ENCODE data around the gene LRRC17. TPM values are rescaled to one million over a fixed set of nuclear protein-coding genes. Genes with fewer than 3 reads are reported as not detected.

Gene LRRC17
- 1.3 and 2.3 TPM in 2 replicates for total RNA-seq
- long read RNA-seq, partial matches to known transcripts = 0 of 2 reads
- long read RNA-seq, other reads (novel, unspliced or antisense) = 0 of 2 reads

- Mint-ChIP-seq H3K27ac (no peak within 1 kb of the TSS), H3K9me3 (ENCODE audit: low read depth) (no peaks in the 10 kb centered on the region), H3K27me3 (no peaks in the 10 kb centered on the region), H3K4me3 (ENCODE audit: low read depth) (no peak within 1 kb of the TSS), H3K4me1 (ENCODE audit: low read depth) (no peaks in the 10 kb centered on the region), H3K36me3 (ENCODE audit: insufficient read depth) (peaks cover 5% of the 10 kb centered on the region)
- DNase-seq (ENCODE audit: low spot score, unreplicated experiment) = no peak
- no peak for TF ChIP-seq CTCF (IDR thresholded peaks at IDR 0.05; ENCODE audit: unreplicated experiment)
Observed at GRCh38 chr7:102912742-102913141, at the start of gene LRRC17. Gene LRRC17, plus strand, starts transcription at chr7:102913000. Its CDS starts 20,914 bp downstream, at chr7:102933914.

GRCh38 chr7:102864958-102865357, 47.8 kb upstream of the LRRC17 start:
- no peak overlapping the region for H3K27ac Mint-ChIP-seq
- no peak for TF ChIP-seq CTCF (IDR thresholded peaks at IDR 0.05; ENCODE audit: unreplicated experiment)
- H3K4me3 Mint-ChIP-seq (ENCODE audit: low read depth) = no peak overlapping the region
- H3K4me1 Mint-ChIP-seq (ENCODE audit: low read depth) = peaks cover 2% of the 10 kb centered on the region
- DNase-seq (ENCODE audit: low spot score, unreplicated experiment) = no peak
- no peaks in the 10 kb centered on the region for H3K9me3 Mint-ChIP-seq (ENCODE audit: low read depth)
- H3K36me3 Mint-ChIP-seq (ENCODE audit: insufficient read depth) = peaks cover 2% of the 10 kb centered on the region
- no peaks in the 10 kb centered on the region for H3K27me3 Mint-ChIP-seq

- Mint-ChIP-seq H3K36me3 (ENCODE audit: insufficient read depth) (peaks cover 3% of the 10 kb centered on the region), H3K27ac (no peak overlapping the region), H3K4me3 (ENCODE audit: low read depth) (no peak overlapping the region), H3K4me1 (ENCODE audit: low read depth) (peaks cover 2% of the 10 kb centered on the region), H3K9me3 (ENCODE audit: low read depth) (no peaks in the 10 kb centered on the region), H3K27me3 (no peaks in the 10 kb centered on the region)
- DNase-seq (ENCODE audit: low spot score, unreplicated experiment) = no peak
- TF ChIP-seq CTCF (IDR thresholded peaks at IDR 0.05; ENCODE audit: unreplicated experiment) = no peak
Observed at GRCh38 chr7:102866535-102867215, 46.1 kb upstream of the LRRC17 start.

- no peak for TF ChIP-seq CTCF (IDR thresholded peaks at IDR 0.05; ENCODE audit: unreplicated experiment)
- DNase-seq (ENCODE audit: low spot score, unreplicated experiment) = no peak
- H3K36me3 Mint-ChIP-seq (ENCODE audit: insufficient read depth) = peaks cover 3% of the 10 kb centered on the region
- H3K27me3 Mint-ChIP-seq = no peaks in the 10 kb centered on the region
- H3K9me3 Mint-ChIP-seq (ENCODE audit: low read depth) = no peaks in the 10 kb centered on the region
- H3K27ac Mint-ChIP-seq = no peak overlapping the region
- peaks cover 11% of the 10 kb centered on the region for H3K4me1 Mint-ChIP-seq (ENCODE audit: low read depth)
- H3K4me3 Mint-ChIP-seq (ENCODE audit: low read depth) = no peak overlapping the region
Observed at GRCh38 chr7:102869195-102869594, 43.6 kb upstream of the LRRC17 start.

GRCh38 chr7:102872460-102872859, 40.3 kb upstream of the LRRC17 start:
- H3K27ac Mint-ChIP-seq = no peak overlapping the region
- DNase-seq (ENCODE audit: low spot score, unreplicated experiment) = no peak
- no peak for TF ChIP-seq CTCF (IDR thresholded peaks at IDR 0.05; ENCODE audit: unreplicated experiment)
- H3K4me3 Mint-ChIP-seq (ENCODE audit: low read depth) = no peak overlapping the region
- no peaks in the 10 kb centered on the region for H3K27me3 Mint-ChIP-seq
- H3K36me3 Mint-ChIP-seq (ENCODE audit: insufficient read depth) = peaks cover 4% of the 10 kb centered on the region
- peaks cover 13% of the 10 kb centered on the region for H3K4me1 Mint-ChIP-seq (ENCODE audit: low read depth)
- H3K9me3 Mint-ChIP-seq (ENCODE audit: low read depth) = no peaks in the 10 kb centered on the region
